ENCODE results near the gene TFDP1.

GRCh38 chr13:113603116-113603710 is 18.7 kb downstream of the TFDP1 start:
- TF ChIP-seq POLR2A (IDR thresholded peaks at IDR 0.05) (no peak), CTCF (IDR thresholded peaks at IDR 0.05) (no peak)

Data from right lobe of liver (tissue), 4 donors.